ENCODE data around the gene COQ8A.

GRCh38 chr1:226980122-226980560, 40.0 kb downstream of the COQ8A start:
- no peak for TF ChIP-seq CTCF (IDR thresholded peaks at IDR 0.05; ENCODE audit: low read depth, low read length, poor library complexity, severe bottlenecking)
- no peak for TF ChIP-seq EZH2phosphoT487 (IDR thresholded peaks at IDR 0.05; ENCODE audit: borderline replicate concordance, low read length)

Measured in DOHH2 (cell line).